H9 (cell line): ENCODE results near the gene PITPNM3. TPM values are rescaled to one million over a fixed set of nuclear protein-coding genes. Genes with fewer than 3 reads are reported as not detected.

Experiments
- DNase-seq: peaks from one replicate; pipeline ENCODE4 v3.0.0-alpha.2; 2017
- H2AFZ ChIP-seq: one replicate; pipeline ENCODE4 v1.6.1; 2013; ENCODE audit warnings: mild to moderate bottlenecking, low read length, control low read depth, moderate library complexity
- H2AK5ac ChIP-seq: 2 replicates; pipeline ENCODE4 v1.6.1; 2013; ENCODE audit warnings: low read length, control low read depth, mixed read lengths; ENCODE audit not compliant: insufficient read length
- H2BK120ac ChIP-seq: one replicate; pipeline ENCODE4 v1.6.1; 2013; ENCODE audit warnings: low read depth, mild to moderate bottlenecking, low read length, control low read depth, inconsistent platforms; ENCODE audit not compliant: poor library complexity, severe bottlenecking
- H2BK12ac ChIP-seq: 2 replicates; pipeline ENCODE4 v1.6.1; 2013; ENCODE audit warnings: low read length, control low read depth, mixed read lengths, low read depth; ENCODE audit not compliant: insufficient read length
- H2BK15ac ChIP-seq: 2 replicates; pipeline ENCODE4 v1.6.1; 2013; ENCODE audit warnings: low read depth, low read length, control low read depth
- H2BK20ac ChIP-seq: one replicate; pipeline ENCODE4 v1.6.1; 2013; ENCODE audit warnings: low read depth, mild to moderate bottlenecking, low read length, control low read depth, inconsistent platforms; ENCODE audit not compliant: poor library complexity, severe bottlenecking
- H2BK5ac ChIP-seq: 2 replicates; pipeline ENCODE4 v1.6.1; 2013; ENCODE audit warnings: low read length, control low read depth, mixed read lengths; ENCODE audit not compliant: insufficient read length
- H3K14ac ChIP-seq: 2 replicates; pipeline ENCODE4 v1.6.1; 2013; ENCODE audit warnings: low read length, control low read depth; ENCODE audit not compliant: insufficient read depth
- H3K18ac ChIP-seq: 2 replicates; pipeline ENCODE4 v1.6.1; 2013; ENCODE audit warnings: low read depth, mild to moderate bottlenecking, mixed read lengths, low read length, control low read depth; ENCODE audit not compliant: insufficient read length
- H3K23ac ChIP-seq: 2 replicates; pipeline ENCODE4 v1.6.1; 2013; ENCODE audit warnings: low read length, control low read depth, mixed read lengths, low read depth; ENCODE audit not compliant: insufficient read length
- H3K23me2 ChIP-seq: 2 replicates; pipeline ENCODE4 v1.6.1; 2013; ENCODE audit warnings: low read depth, mild to moderate bottlenecking, mixed read lengths, low read length, control low read depth; ENCODE audit not compliant: insufficient read length, poor library complexity, severe bottlenecking
- H3K27ac ChIP-seq: 2 replicates; pipeline ENCODE4 v1.5.1; 2013; ENCODE audit warnings: low read length, control low read depth, mixed read lengths, low read depth; ENCODE audit not compliant: insufficient read length
- H3K27me3 ChIP-seq: 2 replicates; pipeline ENCODE4 v1.6.1; 2013; ENCODE audit warnings: low read length, control low read depth, inconsistent platforms; ENCODE audit not compliant: insufficient read depth
- H3K4ac ChIP-seq: 2 replicates; pipeline ENCODE4 v1.6.1; 2013; ENCODE audit warnings: low read depth, mild to moderate bottlenecking, control low read depth, inconsistent platforms, low read length, moderate library complexity
- H3K4me1 ChIP-seq: 2 replicates; pipeline ENCODE4 v1.6.1; 2013; ENCODE audit warnings: low read length, control low read depth, inconsistent platforms; ENCODE audit not compliant: insufficient read depth
- H3K4me2 ChIP-seq: 2 replicates; pipeline ENCODE4 v1.6.1; 2013; ENCODE audit warnings: low read length, control low read depth, mixed read lengths; ENCODE audit not compliant: insufficient read length, insufficient read depth
- H3K56ac ChIP-seq: 2 replicates; pipeline ENCODE4 v1.6.1; 2013; ENCODE audit warnings: low read depth, mild to moderate bottlenecking, mixed read lengths, low read length, control low read depth; ENCODE audit not compliant: insufficient read length
- H3K79me1 ChIP-seq: 2 replicates; pipeline ENCODE4 v1.6.1; 2013; ENCODE audit warnings: low read depth, mild to moderate bottlenecking, moderate library complexity, low read length, control low read depth, inconsistent platforms; ENCODE audit not compliant: insufficient read depth, poor library complexity, severe bottlenecking
- H3K79me2 ChIP-seq: 2 replicates; pipeline ENCODE4 v1.6.1; 2013; ENCODE audit warnings: low read length, control low read depth, inconsistent platforms; ENCODE audit not compliant: insufficient read depth
- H3K9ac ChIP-seq: 2 replicates; pipeline ENCODE4 v1.6.1; 2013; ENCODE audit warnings: low read length, control low read depth, mixed read lengths; ENCODE audit not compliant: insufficient read length; ENCODE audit errors: extremely low read depth
- H3K9me3 ChIP-seq: one replicate; pipeline ENCODE4 v1.6.1; 2013; ENCODE audit warnings: low read depth, low read length, inconsistent platforms; ENCODE audit not compliant: control insufficient read depth
- H3T11ph ChIP-seq: one replicate; pipeline ENCODE4 v1.6.1; 2013; ENCODE audit warnings: mild to moderate bottlenecking, low read length, control low read depth, inconsistent platforms
- H4K20me1 ChIP-seq: one replicate; pipeline ENCODE4 v1.6.1; 2013; ENCODE audit not compliant: control insufficient read depth, insufficient read length, insufficient read depth
- H4K5ac ChIP-seq: 2 replicates; pipeline ENCODE4 v1.6.1; 2013; ENCODE audit warnings: low read depth, mild to moderate bottlenecking, mixed read lengths, low read length, control low read depth; ENCODE audit not compliant: insufficient read length
- H4K8ac ChIP-seq: replicated peaks from 2 replicates; pipeline ENCODE4 v1.6.1; 2013; ENCODE audit warnings: low read length, control low read depth, mixed read lengths, low read depth; ENCODE audit not compliant: insufficient read length
- H4K91ac ChIP-seq: 2 replicates; pipeline ENCODE4 v1.6.1; 2013; ENCODE audit warnings: low read depth, mild to moderate bottlenecking, moderate library complexity, mixed read lengths, low read length, control low read depth; ENCODE audit not compliant: insufficient read length
- H3K27ac Mint-ChIP-seq, 3 experiments: 2 replicates in 2 of 3; 3 replicates in 1 of 3; pipeline ENCODE4 v1.8.0; 2020 to 2021; ENCODE audit warnings: mixed read lengths in 3 of 3, mild to moderate bottlenecking in 1 of 3, moderate library complexity in 1 of 3
- H3K27me3 Mint-ChIP-seq: 2 replicates; pipeline ENCODE4 v1.8.0; 2021; ENCODE audit warnings: low read depth, mild to moderate bottlenecking, moderate library complexity, mixed read lengths
- H3K36me3 Mint-ChIP-seq, 3 experiments: 2 replicates in 2 of 3; 3 replicates in 1 of 3; pipeline ENCODE4 v1.8.0; 2020 to 2021; ENCODE audit warnings: low read depth in 3 of 3, mixed read lengths in 3 of 3; ENCODE audit not compliant: insufficient read depth in 1 of 3
- H3K4me1 Mint-ChIP-seq, 2 experiments: 2 replicates each; pipeline ENCODE4 v1.8.0; 2020; ENCODE audit warnings: mixed read lengths in 2 of 2
- H3K4me3 Mint-ChIP-seq, 2 experiments: 2 replicates in 1 of 2; 3 replicates in 1 of 2; pipeline ENCODE4 v1.8.0; 2020 to 2021; ENCODE audit warnings: mild to moderate bottlenecking in 2 of 2, mixed read lengths in 2 of 2, moderate library complexity in 1 of 2
- H3K9me3 Mint-ChIP-seq, 2 experiments: 2 replicates in 1 of 2; 3 replicates in 1 of 2; pipeline ENCODE4 v1.8.0; 2020; ENCODE audit warnings: mild to moderate bottlenecking in 2 of 2, mixed read lengths in 2 of 2, moderate library complexity in 1 of 2
- WGBS: extraction: QIAGEN DNeasy Blood & Tissue Kit; methylation state at CpG from one replicate; pipeline ENCODE4 v1.1.7; 2013; ENCODE audit warnings: missing lambda C conversion rate, low lambda C conversion rate, mixed read lengths; ENCODE audit not compliant: insufficient read length; ENCODE audit errors: extremely low coverage; 5-methylcytosine and 5-hydroxymethylcytosine counted together
- total RNA-seq: library from RNA; stranded (reverse); gene quantifications from 2 replicates; pipeline ENCODE4 v1.2.1, GENCODE V29; 2021
- TF ChIP-seq, protein P1 (sequence below): fragments of 200-600 bp; sonication (generic); conservative IDR thresholded peaks from 3 replicates; pipeline ENCODE4 v1.8.0; 2021; ENCODE audit warnings: antibody characterized with exemption, mild to moderate bottlenecking

PITPNM3 gene
- total RNA-seq, 1 experiment from 2014 or later = 3.4 TPM

- peaks cover 1% of the 10 kb centered on the region for H3K27me3 Mint-ChIP-seq
- Histone ChIP-seq H3K4ac (no peak overlapping the region), H3K27ac (no peak overlapping the region), H4K5ac (no peak overlapping the region), H3K9me3 (no peaks in the 10 kb centered on the region), H2BK15ac (no peak overlapping the region), H2BK20ac (no peak overlapping the region), H3K79me2 (no peaks in the 10 kb centered on the region), H3K14ac (no peak overlapping the region), H2AFZ (no peak overlapping the region), H3K9ac (no peak overlapping the region), H3K56ac (no peak overlapping the region), H3K79me1 (no peaks in the 10 kb centered on the region), H3K18ac (no peak overlapping the region), H3T11ph (no peak overlapping the region), H3K4me1 (no peaks in the 10 kb centered on the region), H3K23me2 (no peaks in the 10 kb centered on the region), H4K91ac (no peak overlapping the region), H2BK120ac (no peak overlapping the region), H2AK5ac (no peak overlapping the region), H2BK5ac (no peak overlapping the region), H3K23ac (no peak overlapping the region), H3K27me3 (no peaks in the 10 kb centered on the region), H2BK12ac (no peak overlapping the region), H3K4me2 (no peak overlapping the region), H4K20me1 (no peaks in the 10 kb centered on the region), H4K8ac (no peak overlapping the region)
- peaks cover 9 to 13% of the 10 kb centered on the region in 2 experiments for H3K4me1 Mint-ChIP-seq
- TF ChIP-seq, protein P1, sequence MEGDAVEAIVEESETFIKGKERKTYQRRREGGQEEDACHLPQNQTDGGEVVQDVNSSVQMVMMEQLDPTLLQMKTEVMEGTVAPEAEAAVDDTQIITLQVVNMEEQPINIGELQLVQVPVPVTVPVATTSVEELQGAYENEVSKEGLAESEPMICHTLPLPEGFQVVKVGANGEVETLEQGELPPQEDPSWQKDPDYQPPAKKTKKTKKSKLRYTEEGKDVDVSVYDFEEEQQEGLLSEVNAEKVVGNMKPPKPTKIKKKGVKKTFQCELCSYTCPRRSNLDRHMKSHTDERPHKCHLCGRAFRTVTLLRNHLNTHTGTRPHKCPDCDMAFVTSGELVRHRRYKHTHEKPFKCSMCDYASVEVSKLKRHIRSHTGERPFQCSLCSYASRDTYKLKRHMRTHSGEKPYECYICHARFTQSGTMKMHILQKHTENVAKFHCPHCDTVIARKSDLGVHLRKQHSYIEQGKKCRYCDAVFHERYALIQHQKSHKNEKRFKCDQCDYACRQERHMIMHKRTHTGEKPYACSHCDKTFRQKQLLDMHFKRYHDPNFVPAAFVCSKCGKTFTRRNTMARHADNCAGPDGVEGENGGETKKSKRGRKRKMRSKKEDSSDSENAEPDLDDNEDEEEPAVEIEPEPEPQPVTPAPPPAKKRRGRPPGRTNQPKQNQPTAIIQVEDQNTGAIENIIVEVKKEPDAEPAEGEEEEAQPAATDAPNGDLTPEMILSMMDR = no peak
- H3K4me3 Mint-ChIP-seq = no peak overlapping the region; a peak in 1 of 5 replicates
- H3K9me3 Mint-ChIP-seq = no peaks in the 10 kb centered on the region
- DNase-seq = no peak
- H3K27ac Mint-ChIP-seq = no peak overlapping the region
- no peaks in the 10 kb centered on the region for H3K36me3 Mint-ChIP-seq
- WGBS = no CpG with 5 or more reads among the region's 14 CpGs
These were observed 132.4 kb downstream of the PITPNM3 start for GRCh38 chr17:6423931-6424330.
